Measurements from ENCODE around the gene NRCAM.
A peak's percentile ranks its signal among the peaks of the same experiment; 100 is the strongest.

NRCAM gene

DNA sequence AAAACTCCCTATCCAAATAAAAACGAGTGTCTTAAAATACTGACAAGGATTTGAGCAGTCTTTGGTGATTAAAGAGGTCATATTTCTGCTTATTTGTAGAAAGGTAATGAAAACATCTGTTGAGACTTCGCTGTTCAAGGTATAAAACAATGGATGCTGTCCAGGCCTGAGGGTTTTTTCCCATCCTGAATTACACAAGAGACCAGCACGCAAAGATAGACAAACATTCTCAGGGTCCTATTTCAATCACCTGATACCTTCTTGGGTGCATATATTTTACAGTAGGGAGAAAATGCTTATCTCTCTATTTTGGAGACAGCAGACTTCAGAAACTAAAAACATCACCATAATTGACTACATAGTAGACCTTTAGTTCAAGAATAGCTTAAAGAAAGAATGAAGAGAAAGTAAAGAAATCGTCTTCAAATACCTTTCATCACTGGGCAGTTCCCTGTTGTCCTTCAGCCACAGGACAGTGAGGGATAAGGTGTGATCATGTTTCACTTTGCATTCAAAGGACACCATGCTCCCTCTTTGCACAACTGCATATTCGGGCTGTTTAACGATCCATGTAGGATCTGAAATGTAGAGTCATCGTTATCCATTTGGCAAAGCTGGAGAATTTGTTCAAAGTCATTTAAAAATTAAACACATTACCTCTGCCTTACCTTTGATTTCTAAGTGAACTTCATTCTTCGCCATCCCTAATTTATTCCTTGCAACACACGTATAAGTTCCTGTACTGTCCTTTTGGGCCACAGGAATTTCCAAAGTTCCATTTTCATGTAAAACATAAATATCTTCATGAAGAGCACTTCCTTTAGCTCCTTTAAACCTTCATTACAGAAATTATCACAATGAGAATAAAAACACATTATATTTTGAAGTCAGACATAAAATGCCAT lies 262.4 kb downstream of the NRCAM start:
- peak; percentile 91 to 93 for DNase-seq

DNA sequence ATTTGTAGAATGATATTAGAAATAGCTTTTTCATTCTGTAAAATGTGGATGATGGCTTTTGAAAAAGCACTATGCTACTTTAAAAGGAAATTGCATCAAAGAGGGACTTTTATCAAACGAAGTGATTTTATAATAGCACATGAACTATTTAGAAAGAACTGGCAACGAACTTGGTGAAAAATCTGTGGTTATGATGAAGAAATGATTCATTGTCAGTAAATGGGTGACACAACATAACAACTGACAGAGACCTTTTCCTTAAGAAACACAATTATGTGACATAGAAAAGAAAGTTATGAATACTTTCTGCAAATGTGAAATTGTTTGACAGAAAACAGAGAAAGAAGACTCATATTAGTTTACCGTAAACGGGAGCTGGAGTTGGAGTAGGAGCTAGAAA lies 265.3 kb downstream of the NRCAM start:
- no peak for DNase-seq

DNA sequence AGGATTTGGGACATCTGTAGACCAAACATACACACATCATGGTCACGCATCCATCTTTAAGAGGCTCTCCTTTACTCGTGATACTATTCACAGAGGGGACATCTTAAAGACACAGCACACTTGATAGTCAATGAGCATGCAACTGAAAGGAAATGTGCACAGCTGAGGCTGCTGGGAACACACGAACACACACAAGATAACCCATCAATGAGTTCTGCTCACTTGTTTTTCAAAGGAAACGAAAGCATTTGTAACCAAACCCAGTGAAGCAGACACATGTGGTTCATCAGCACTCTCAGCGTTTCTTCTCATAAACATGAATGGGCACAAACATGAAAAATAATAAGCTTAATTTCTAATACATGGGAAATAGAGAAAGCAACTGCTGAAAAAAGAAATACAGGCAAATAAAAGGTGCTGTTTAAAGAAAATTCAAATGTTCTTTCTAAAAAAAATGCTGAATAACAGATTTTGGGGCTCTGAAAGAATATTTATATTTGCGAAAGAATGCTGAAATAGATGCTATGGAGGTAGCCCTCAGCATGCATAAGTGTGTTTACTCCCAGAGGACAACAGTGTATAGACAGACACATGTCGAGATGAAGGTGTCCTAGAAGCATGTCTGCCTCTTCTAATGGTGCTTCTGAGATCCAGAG lies 266.4 kb downstream of the NRCAM start:
- DNase-seq: no peak

DNA sequence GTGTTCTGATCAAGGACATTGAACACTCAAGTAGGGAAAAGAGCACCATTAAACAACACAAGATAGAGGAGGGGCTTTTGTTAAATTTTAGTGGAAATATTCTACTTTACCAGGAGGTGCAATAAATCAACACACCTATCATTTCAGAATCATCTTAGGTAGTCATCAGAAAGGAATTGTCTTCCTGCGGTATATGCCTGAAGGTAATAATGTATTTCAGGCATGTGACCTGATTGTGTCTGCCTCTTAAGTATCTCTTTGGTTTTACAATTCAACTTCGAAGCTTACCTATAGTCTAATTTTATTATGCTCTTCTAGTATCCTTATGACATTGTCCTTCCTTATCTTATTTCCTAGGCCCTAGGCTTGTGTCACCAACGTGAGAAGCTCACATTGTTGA lies 267.5 kb downstream of the NRCAM start:
- no peak for DNase-seq

DNA sequence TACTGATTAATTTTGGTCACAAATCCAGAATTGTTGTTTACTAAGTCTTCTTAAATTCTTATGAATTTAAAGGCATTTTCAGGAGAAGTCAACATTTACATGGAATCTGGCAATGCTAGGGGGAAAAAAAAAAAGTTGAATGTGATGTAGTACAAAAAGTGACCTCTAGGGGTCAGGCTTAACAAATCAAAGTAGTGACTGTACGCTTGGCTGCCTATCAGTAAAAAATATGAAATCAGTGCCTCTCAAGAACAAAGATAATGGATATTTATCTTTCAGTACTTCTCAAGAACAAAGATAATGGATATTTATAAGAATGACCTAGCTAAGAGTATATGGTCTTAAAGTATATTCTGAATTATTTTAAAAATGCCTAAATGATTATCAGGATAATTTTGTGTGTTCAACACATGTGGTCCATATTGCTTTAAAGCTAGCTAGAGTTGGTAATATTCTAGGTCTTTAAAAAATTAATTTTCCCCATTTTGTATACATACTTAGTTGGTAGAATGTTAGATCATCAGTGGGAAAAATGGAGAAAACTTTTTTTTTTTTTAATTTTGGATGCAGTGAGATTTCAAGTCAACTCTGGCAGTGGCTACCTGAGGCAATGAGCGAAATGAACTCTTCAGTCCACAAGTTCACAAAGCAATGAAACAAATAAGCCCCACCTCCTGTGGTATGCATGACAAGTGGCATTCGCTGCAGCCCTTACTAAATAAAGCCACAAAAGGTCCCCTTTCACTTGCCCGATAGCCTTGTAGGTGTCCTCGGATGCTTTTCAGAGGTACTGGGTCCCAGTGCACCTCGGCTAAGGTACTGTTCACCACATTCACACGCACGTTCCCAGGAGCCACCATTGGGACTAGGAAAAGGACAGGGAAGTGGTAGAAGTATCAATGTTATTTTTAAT lies 274.9 kb downstream of the NRCAM start:
- DNase-seq: peak; percentile 16 to 65

DNA sequence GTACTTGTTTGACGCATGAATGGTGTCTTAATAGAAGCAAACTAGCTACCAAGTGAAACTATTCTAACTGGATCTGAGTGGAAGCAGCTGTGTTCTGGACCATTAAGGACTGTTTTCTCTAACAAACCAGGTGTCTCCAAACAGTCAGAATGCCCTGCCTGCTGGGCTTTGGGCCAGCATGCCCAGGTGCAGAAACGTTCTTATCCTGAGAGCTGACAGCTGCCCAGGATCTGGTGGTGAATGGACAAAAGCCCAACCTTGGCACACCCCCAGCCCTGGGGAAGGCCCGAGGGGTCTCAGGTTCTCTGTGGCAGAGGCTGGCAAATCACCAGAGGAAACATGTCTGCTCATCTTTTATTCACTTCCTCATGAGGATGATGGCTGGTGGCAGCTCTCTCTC lies 277.8 kb downstream of the NRCAM start:
- DNase-seq: no peak

DNA sequence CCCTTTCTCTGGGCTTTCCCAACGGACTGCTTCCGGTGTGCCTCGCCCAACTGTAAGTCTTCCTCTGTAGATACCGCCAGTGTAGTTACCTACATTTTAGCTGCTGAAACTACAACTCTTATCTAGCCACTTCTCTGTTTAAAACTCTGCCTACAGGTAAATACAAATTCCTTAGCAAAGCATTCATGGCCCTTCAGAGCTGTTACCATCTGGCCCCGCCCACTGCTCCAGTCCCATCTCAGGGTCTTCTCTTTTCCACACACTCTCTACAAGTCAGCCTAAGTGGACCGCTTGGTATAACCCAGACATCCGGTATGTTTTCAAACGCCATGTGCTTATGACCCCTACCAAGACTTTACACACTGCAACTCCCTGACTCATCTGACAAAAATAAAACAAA lies 285.1 kb downstream of the NRCAM start:
- no peak for DNase-seq

DNA sequence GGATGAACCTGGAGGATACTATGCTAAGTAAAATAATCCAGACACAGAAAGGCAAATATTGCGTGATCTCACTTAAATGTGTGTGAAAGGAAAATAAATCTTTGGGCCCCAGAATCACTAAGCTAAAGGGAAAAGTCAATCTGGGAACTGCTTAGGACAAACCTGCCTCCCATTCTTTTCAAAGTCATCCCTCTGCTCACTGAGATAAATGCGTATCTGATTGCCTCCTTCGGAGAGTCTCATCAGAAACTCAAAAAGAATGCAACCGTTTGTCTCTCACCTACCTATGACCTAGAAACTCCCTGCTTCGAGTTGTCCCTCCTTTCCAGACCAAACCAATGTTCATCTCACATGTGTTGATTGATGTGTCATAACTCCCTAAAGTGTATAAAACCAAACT lies 286.0 kb downstream of the NRCAM start:
- no peak for DNase-seq

DNA sequence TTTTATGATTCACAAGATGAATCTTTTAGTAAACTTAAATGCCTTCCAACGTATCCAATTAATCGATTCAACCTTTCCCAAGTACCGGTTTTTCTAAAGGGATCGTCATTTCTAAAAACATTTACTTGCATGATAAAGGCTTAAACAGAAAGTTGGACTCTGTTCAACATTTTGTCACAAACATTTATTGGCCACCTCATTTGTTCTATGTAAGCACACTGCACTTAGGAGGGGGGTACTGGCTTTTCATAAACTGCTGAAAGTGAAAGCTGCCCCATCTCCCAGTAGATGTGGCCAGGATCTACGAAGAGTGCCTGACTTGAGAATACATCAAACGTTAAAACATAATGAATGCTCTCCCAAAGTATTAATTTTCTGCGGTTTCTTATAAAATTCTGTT lies 288.8 kb downstream of the NRCAM start:
- DNase-seq: no peak

DNA sequence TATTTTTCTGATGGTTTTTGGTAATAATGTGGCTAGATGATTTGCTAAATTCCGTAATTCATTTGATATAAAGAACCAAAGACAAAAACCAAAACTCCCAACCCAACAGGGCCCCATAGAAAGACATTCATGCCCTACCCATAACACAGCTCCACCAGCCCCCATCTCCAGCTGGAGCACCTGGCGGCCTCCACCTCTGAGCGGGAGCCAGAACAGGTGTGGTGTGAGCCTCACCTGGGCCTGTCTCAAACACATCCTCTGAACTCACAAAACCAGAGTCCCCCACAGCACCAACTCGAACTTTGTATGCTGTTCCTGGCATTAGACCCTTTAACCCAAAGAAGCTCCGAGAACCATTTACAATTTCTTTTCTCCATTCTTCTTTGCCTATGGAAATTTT lies 289.5 kb downstream of the NRCAM start:
- DNase-seq: no peak

DNA sequence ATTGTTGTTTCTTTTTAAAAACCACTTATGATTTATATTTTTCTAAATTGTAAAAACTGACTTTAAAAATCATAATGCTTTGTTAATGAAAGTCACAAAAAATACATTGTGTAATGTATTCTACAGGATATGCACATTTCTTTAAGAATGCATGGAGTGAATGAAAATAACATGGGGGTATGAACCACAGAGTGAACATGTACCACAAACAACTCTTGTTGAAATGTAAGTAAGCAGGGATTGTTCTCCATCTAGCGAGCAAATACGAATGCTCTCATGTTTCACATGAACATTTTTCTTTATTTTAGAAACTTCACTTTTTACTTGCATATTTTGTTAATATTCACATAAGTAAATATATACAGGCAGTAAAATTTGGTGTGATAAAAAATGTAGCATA lies 290.5 kb downstream of the NRCAM start:
- no peak for DNase-seq

DNA sequence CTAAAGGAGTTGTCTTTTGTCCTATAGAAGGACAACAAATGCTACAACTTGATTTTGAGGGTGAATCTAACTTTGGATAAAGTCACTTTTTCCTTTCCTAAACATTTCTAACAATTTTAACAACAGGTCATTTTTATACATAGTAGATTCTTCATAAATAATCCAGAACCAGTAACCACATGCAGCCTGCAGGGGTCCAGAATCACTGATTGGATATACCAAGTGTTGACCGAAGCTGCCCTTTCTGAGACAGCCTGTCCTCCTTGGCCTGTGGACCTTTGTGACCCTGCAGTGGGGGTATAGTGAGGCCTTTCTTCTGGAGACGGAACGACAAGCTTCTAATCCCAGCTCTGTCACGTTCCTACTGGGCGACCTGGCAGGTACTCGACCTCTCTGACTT lies 291.3 kb downstream of the NRCAM start:
- DNase-seq: no peak

DNA sequence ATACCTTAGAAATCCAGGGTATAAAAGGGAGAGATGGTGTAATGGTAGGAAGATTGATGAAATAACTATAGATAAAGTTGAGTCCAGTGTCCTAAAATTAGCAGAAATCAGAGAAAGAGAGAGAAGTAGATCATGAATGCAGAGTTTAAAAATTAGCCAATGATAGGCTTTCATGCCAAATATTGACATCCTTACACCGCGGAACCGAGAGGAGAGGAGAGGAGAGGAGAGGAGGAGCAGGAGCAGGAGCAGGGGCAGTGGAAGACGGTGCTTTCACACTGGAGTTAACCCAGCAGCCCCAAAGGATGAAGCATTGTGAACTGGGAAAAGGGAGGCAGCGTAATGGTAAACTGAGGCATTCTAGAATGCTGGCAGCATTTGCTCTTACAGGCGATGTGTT lies 291.9 kb downstream of the NRCAM start:
- no peak for DNase-seq

DNA sequence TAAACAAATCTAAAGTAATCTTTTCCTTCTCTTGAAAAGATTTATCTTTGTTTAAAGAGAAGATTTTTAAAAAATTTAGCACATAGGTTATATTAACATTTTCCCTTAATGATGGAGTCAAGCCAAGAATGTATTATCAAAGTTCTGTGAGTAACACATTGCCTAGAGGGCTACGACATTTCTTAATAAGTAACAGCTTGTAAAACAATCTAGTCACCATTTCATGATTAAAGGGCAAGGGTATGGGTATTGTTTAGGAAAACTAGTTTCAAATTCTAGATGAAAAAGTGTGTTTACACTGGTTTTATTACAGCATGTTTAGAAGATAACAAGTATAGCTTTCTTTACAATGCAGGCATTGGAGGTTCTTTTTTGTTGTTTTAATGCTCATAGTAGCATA lies 297.5 kb downstream of the NRCAM start:
- DNase-seq: no peak

DNA sequence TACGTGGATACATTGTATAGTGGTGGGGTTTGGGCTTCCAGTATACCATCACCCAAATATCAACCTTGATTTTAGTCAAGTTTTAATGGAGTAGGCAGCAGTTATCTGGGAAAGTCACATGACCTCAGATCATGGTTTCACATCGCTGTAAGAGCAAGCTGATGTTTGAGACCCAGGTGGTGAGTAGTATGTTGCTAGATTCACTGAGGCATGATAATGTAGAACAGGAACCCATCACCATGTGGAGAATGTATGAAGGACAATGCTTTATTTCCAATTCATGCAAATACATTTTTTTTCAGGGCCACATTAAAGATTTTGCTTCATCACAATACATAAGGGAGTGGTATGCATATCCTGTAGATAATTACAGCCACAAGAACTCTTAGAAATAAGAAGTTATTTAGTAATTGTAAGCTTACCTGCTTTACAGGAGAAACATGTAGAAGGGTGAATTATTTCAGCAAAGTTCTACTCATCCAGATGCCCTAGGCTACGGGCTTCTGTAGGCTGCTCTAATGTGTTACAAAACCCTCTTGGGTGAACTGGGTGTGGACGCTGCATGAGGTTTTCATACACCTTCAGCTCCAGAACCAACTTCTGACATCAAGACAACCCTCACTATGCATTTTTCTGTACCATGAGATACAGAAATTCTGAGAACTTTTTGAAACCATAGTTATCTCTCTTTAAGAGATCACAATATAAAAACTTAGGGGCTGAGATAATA lies 298.5 kb downstream of the NRCAM start:
- no peak for DNase-seq

DNA sequence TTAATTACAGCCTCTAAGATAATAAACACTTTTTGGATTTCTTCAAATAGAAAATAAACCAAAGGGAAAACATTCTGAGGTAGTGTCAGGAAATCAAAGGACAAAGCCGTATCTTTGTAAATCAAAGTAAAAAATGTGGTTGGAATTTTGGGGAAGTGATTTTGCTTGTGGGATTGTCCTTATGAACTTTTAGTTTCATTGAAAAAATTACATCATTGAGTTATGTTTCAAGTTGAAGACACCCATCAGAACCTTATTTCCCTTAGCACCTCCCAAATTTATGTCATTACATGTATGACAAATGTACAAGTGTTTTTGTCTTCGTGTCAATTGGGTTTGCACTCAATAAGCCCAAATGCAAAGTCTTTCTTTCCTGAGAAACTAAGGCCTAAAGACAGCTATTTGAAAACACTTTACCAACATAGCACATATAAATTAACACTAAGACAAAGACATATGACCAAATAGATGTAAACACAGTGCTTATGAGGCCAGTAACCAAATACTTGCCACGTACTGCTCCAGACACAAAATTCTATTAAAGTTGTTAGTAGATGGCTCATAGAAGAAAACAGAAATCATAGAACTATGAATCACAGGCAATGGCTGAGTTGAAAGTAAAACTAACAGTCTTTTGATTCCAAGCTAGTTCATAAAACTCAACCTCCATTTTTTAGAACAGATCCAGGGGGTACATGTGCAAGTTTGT lies 299.2 kb downstream of the NRCAM start:
- DNase-seq: no peak

DNA sequence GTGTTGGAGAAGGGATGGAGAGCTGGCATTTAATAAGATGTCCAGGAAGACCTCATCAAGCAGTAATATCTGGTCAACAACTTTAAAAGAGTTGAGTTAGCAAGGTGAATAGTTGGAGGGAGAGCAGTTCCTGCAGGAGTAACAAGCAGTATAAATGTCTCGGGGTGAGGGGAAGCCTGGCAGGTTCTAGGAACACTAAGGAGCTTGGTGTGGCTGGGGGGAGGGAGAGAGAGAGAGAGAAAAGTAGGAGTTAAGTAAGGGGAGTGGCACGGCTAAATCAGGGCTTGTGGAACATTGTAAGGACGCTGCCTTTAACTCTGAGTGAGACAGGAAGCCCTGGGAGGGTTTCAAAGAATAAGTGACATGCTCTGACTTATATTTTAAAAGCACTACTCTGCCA lies 304.0 kb downstream of the NRCAM start:
- DNase-seq: no peak

DNA sequence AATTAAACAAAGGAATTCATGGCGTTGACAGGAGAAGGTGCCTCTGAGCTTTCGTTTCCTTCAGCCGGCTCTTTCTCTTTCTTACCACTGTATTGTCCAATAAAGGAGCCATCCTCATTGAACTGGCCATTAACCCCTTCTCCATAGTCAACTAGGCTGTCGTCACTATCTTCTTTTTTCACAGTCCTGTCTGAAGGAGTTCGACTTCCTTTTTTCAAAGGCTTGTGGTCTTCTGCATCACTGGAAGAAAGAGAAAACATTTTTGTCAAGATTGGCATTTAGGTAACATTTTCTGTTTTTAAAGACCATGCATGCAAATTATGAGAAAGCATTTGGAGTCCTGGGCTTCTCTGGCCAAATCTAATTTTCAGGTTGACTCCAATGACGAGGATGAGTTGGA lies 306.3 kb downstream of the NRCAM start:
- DNase-seq: no peak

DNA sequence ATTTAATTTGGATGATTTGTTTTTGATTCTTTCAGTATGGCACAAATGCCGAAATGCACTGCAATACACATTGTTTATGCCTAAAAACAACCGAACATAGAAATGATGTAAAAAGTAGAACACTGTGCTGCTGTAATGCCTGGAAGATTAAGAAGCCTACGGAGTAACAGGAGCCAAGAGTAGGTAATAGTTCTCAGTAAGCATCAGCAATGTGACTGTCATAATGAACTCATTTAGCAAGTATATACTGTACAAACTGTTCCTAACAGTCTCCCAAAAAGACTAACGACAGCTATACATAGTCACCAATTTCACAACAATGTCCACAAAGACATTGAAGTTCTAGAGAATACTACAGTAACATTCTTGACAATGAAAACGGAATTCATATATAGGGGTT lies 307.1 kb downstream of the NRCAM start:
- no peak for DNase-seq

DNA sequence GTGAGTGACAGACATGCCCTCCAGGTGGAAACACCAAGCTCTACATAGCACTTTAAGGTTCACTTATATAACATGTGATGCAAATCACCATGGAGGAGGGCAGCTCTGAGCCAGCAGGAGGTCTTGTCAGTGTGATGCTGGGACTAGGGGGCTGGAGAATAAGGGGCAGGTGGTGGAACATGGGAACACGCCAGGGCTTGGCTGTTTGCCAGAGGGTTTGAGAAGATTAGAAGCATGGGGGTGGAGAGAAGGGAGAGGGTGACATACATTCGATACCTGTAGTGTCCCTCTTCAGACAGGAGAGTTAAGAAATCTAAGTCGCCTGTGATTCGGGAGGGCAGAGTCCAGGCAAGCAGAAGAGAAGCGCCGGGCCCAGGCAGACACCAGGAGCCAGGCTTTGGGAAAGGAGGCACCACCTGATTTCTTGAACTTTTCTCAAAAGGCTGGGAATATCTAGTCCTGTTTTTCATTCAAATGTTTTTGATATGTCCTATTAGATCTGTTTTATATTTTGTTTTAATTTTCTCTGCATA lies 309.1 kb downstream of the NRCAM start:
- peak in 1 of 2 experiments; percentile 30 for DNase-seq

DNA sequence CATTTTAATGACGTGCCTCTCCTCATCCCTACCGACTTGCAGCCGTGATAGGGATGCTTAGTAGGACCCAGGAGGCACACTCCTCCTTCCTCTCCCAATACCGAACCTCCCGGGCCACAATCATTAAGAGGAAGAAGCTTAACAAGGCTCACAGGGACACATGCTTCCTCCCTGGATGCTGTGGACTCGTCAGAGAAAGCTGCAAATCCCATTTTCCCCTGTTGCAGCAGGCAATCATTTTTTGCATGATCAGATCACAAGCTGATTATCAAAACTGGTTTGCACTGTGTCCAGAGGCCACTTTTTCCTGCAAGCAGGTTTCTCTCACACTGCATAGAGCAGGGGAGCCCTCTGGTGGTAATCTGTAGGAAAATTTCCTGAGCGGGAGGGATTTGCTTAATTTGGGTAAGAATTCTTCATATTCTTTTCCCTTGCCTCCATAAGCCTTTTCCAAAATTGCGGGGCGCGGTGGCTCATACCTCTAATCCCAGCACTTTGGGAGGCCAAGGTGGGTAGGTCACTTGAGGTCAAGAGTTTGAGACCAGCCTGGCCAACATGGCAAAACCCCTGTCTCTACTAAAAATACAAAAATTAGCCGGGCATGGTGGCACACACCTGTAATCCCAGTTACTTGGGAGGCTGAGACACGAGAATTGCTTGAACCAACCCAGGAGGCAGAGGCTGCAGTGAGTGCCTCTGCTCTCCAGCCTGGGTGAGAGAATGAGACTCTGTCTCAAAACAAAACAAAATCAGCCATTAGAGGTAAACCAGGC lies 310.0 kb downstream of the NRCAM start:
- DNase-seq: peak; percentile 84 to 90
